ENCODE results near the gene SLC8A2. TPM values are rescaled to one million over a fixed set of nuclear protein-coding genes. Genes with fewer than 3 reads are reported as not detected.

SLC8A2 gene
- total and polyA plus RNA-seq, 3 experiments from 2014 or later, result not detected

- POLR2A ChIA-PET, result interaction anchor here (0.6 to 1.7 kb wide), 5 partner anchors 27 to 884 kb away, joined by 3 to 8 read pairs (median 3); no protein-coding TSS in a partner anchor
- peaks cover 0 to 6% of the 10 kb centered on the region in 2 donors for H3K27me3 Mint-ChIP-seq
- H3K4me3 Mint-ChIP-seq, result peak within 1 kb of the TSS; percentile 92 to 99 (median 98)
- DNase-seq, result peak; percentile 78 to 90 (median 86)
- no peaks in the 10 kb centered on the region for H3K9me3 Mint-ChIP-seq
- Histone ChIP-seq H3K27me3 (ENCODE audit: insufficient read depth, low read length, poor library complexity, severe bottlenecking) (no peaks in the 10 kb centered on the region), H3K4me3 (ENCODE audit: low read length) (peak within 1 kb of the TSS; percentile 79), H3K4me1 (ENCODE audit: insufficient read depth, low read length) (peaks cover 21% of the 10 kb centered on the region), H3K27ac (ENCODE audit: low read depth, low read length) (peak within 1 kb of the TSS; percentile 90), H3K9me3 (ENCODE audit: low read length) (no peaks in the 10 kb centered on the region), H3K36me3 (ENCODE audit: insufficient read depth, low read length) (no peaks in the 10 kb centered on the region)
- H3K4me1 Mint-ChIP-seq, result peaks cover 25 to 46% (median 40%) of the 10 kb centered on the region in 3 donors
- H3K36me3 Mint-ChIP-seq, result peaks cover 0 to 25% (median 3%) of the 10 kb centered on the region in 3 donors
- CTCF ChIA-PET, result interaction anchor here (0.7 to 3.7 kb wide), 19 partner anchors 10 to 883 kb away, joined by 3 to 25 read pairs (median 3); partner anchors contain the start of genes CALM3 and NAPA
- H3K27ac Mint-ChIP-seq, result peak within 1 kb of the TSS; percentile 96 to 100 (median 98)
Observed at GRCh38 chr19:47483800-47484690, 12.4 kb upstream of the SLC8A2 start, which contains the start of gene KPTN. Gene KPTN, minus strand, starts transcription at chr19:47484219. Its CDS starts 59 bp downstream, at chr19:47484160.

GRCh38 chr19:47483200-47483599 lies 11.5 kb upstream of the SLC8A2 start:
- Mint-ChIP-seq H3K36me3 (peaks cover 0 to 21% (median 3%) of the 10 kb centered on the region in 3 donors), H3K27ac (peak overlapping the region in 1 of 8 donors; percentile 96), H3K9me3 (no peaks in the 10 kb centered on the region), H3K27me3 (peaks cover 0 to 6% of the 10 kb centered on the region in 2 donors), H3K4me1 (peaks cover 25 to 46% (median 40%) of the 10 kb centered on the region in 3 donors), H3K4me3 (peak overlapping the region; percentile 22 to 99 (median 98))
- Histone ChIP-seq H3K27me3 (ENCODE audit: insufficient read depth, low read length, poor library complexity, severe bottlenecking) (no peaks in the 10 kb centered on the region), H3K4me1 (ENCODE audit: insufficient read depth, low read length) (peaks cover 21% of the 10 kb centered on the region), H3K9me3 (ENCODE audit: low read length) (no peaks in the 10 kb centered on the region), H3K36me3 (ENCODE audit: insufficient read depth, low read length) (no peaks in the 10 kb centered on the region), H3K4me3 (ENCODE audit: low read length) (peak overlapping the region; percentile 79), H3K27ac (ENCODE audit: low read depth, low read length) (no peak overlapping the region)
- POLR2A ChIA-PET, result interaction anchor here (0.6 to 1.7 kb wide), 5 partner anchors 27 to 883 kb away, joined by 3 to 8 read pairs (median 3); no protein-coding TSS in a partner anchor
- DNase-seq, result no peak
- CTCF ChIA-PET, result interaction anchor here (1.0 to 3.7 kb wide), 11 partner anchors 9 to 226 kb away, joined by 3 to 25 read pairs (median 3); partner anchors contain the start of gene NAPA

GRCh38 chr19:47481460-47482052 lies 9.9 kb upstream of the SLC8A2 start:
- H3K36me3 Mint-ChIP-seq, result peaks cover 0 to 7% (median 2%) of the 10 kb centered on the region in 3 donors
- H3K9me3 Mint-ChIP-seq, result no peaks in the 10 kb centered on the region
- H3K4me1 Mint-ChIP-seq, result peaks cover 21 to 35% (median 32%) of the 10 kb centered on the region in 3 donors
- Histone ChIP-seq H3K4me3 (ENCODE audit: low read length) (no peak overlapping the region), H3K4me1 (ENCODE audit: insufficient read depth, low read length) (peaks cover 21% of the 10 kb centered on the region), H3K27me3 (ENCODE audit: insufficient read depth, low read length, poor library complexity, severe bottlenecking) (no peaks in the 10 kb centered on the region), H3K9me3 (ENCODE audit: low read length) (no peaks in the 10 kb centered on the region), H3K36me3 (ENCODE audit: insufficient read depth, low read length) (no peaks in the 10 kb centered on the region), H3K27ac (ENCODE audit: low read depth, low read length) (no peak overlapping the region)
- no peak for DNase-seq
- H3K27ac Mint-ChIP-seq, result no peak overlapping the region
- ChIA-PET POLR2A (interaction anchor here (0.7 kb wide), 1 partner anchor 34 kb away, joined by 4 read pairs; no protein-coding TSS in a partner anchor), CTCF (no interaction called here)
- peak overlapping the region in 3 of 7 donors; percentile 6 to 53 (median 38) for H3K4me3 Mint-ChIP-seq
- H3K27me3 Mint-ChIP-seq, result peaks cover 0 to 7% of the 10 kb centered on the region in 2 donors

GRCh38 chr19:47480658-47481057 lies 9.0 kb upstream of the SLC8A2 start:
- peak overlapping the region in 1 of 7 donors; percentile 37 for H3K4me3 Mint-ChIP-seq
- H3K27me3 Mint-ChIP-seq, result peaks cover 0 to 7% of the 10 kb centered on the region in 2 donors
- H3K27ac Mint-ChIP-seq, result peak overlapping the region in 1 of 8 donors; percentile 21
- H3K36me3 ChIP-seq (ENCODE audit: insufficient read depth, low read length), result no peaks in the 10 kb centered on the region
- H3K9me3 Mint-ChIP-seq, result no peaks in the 10 kb centered on the region
- H3K4me1 ChIP-seq (ENCODE audit: insufficient read depth, low read length), result peaks cover 20% of the 10 kb centered on the region
- H3K4me3 ChIP-seq (ENCODE audit: low read length), result no peak overlapping the region
- peaks cover 0 to 7% (median 2%) of the 10 kb centered on the region in 3 donors for H3K36me3 Mint-ChIP-seq
- H3K4me1 Mint-ChIP-seq, result peaks cover 21 to 26% (median 23%) of the 10 kb centered on the region in 3 donors
- ChIA-PET POLR2A (no interaction called here), CTCF (no interaction called here)
- H3K27ac ChIP-seq (ENCODE audit: low read depth, low read length), result no peak overlapping the region
- no peak for DNase-seq
- no peaks in the 10 kb centered on the region for H3K9me3 ChIP-seq (ENCODE audit: low read length)
- no peaks in the 10 kb centered on the region for H3K27me3 ChIP-seq (ENCODE audit: insufficient read depth, low read length, poor library complexity, severe bottlenecking)

GRCh38 chr19:47479701-47480503 lies 8.2 kb upstream of the SLC8A2 start:
- H3K4me3 ChIP-seq (ENCODE audit: low read length), result no peak overlapping the region
- peaks cover 12% of the 10 kb centered on the region for H3K4me1 ChIP-seq (ENCODE audit: insufficient read depth, low read length)
- H3K27me3 Mint-ChIP-seq, result peaks cover under 1 to 7% of the 10 kb centered on the region in 2 donors
- no peak overlapping the region for H3K27ac ChIP-seq (ENCODE audit: low read depth, low read length)
- no peaks in the 10 kb centered on the region for H3K9me3 ChIP-seq (ENCODE audit: low read length)
- no peaks in the 10 kb centered on the region for H3K27me3 ChIP-seq (ENCODE audit: insufficient read depth, low read length, poor library complexity, severe bottlenecking)
- H3K4me1 Mint-ChIP-seq, result peaks cover 14 to 18% (median 16%) of the 10 kb centered on the region in 3 donors
- peaks cover 0 to 4% (median 0%) of the 10 kb centered on the region in 3 donors for H3K36me3 Mint-ChIP-seq
- H3K4me3 Mint-ChIP-seq, result no peak overlapping the region
- no peaks in the 10 kb centered on the region for H3K9me3 Mint-ChIP-seq
- ChIA-PET CTCF (no interaction called here), POLR2A (no interaction called here)
- H3K27ac Mint-ChIP-seq, result no peak overlapping the region
- no peak for DNase-seq
- H3K36me3 ChIP-seq (ENCODE audit: insufficient read depth, low read length), result no peaks in the 10 kb centered on the region

GRCh38 chr19:47476438-47476972 lies 4.8 kb upstream of the SLC8A2 start:
- Histone ChIP-seq H3K27ac (ENCODE audit: low read depth, low read length) (no peak overlapping the region), H3K36me3 (ENCODE audit: insufficient read depth, low read length) (no peaks in the 10 kb centered on the region), H3K4me1 (ENCODE audit: insufficient read depth, low read length) (peaks cover 6% of the 10 kb centered on the region), H3K9me3 (ENCODE audit: low read length) (no peaks in the 10 kb centered on the region), H3K4me3 (ENCODE audit: low read length) (no peak overlapping the region), H3K27me3 (ENCODE audit: insufficient read depth, low read length, poor library complexity, severe bottlenecking) (peaks cover 6% of the 10 kb centered on the region)
- H3K4me1 Mint-ChIP-seq, result peaks cover 2 to 6% (median 4%) of the 10 kb centered on the region in 3 donors
- ChIA-PET POLR2A (no interaction called here), CTCF (interaction anchor here (2.0 kb wide), 1 partner anchor 40 kb away, joined by 4 read pairs; no protein-coding TSS in a partner anchor)
- H3K4me3 Mint-ChIP-seq, result no peak overlapping the region
- DNase-seq, result no peak
- H3K27me3 Mint-ChIP-seq, result peaks cover 15 to 18% of the 10 kb centered on the region in 2 donors
- peak overlapping the region in 1 of 8 donors; percentile 30 for H3K27ac Mint-ChIP-seq
- H3K9me3 Mint-ChIP-seq, result no peaks in the 10 kb centered on the region
- H3K36me3 Mint-ChIP-seq, result peaks cover 0 to 1% (median 0%) of the 10 kb centered on the region in 3 donors

GRCh38 chr19:47475465-47475864 lies 3.8 kb upstream of the SLC8A2 start:
- no peak overlapping the region for H3K4me3 ChIP-seq (ENCODE audit: low read length)
- Mint-ChIP-seq H3K36me3 (peaks cover 0 to 1% (median 0%) of the 10 kb centered on the region in 3 donors), H3K27ac (no peak overlapping the region), H3K9me3 (no peaks in the 10 kb centered on the region), H3K4me3 (no peak overlapping the region), H3K4me1 (peaks cover 7 to 15% (median 13%) of the 10 kb centered on the region in 3 donors), H3K27me3 (peaks cover 24 to 26% of the 10 kb centered on the region in 2 donors)
- H3K4me1 ChIP-seq (ENCODE audit: insufficient read depth, low read length), result peaks cover 6% of the 10 kb centered on the region
- H3K27ac ChIP-seq (ENCODE audit: low read depth, low read length), result no peak overlapping the region
- POLR2A ChIA-PET, result no interaction called here
- CTCF ChIA-PET, result interaction anchor here (0.8 to 2.6 kb wide), 3 partner anchors 8 to 231 kb away, joined by 3 to 10 read pairs (median 4); partner anchors contain the start of gene KPTN
- peaks cover 16% of the 10 kb centered on the region for H3K27me3 ChIP-seq (ENCODE audit: insufficient read depth, low read length, poor library complexity, severe bottlenecking)
- DNase-seq, result no peak
- H3K36me3 ChIP-seq (ENCODE audit: insufficient read depth, low read length), result no peaks in the 10 kb centered on the region
- no peaks in the 10 kb centered on the region for H3K9me3 ChIP-seq (ENCODE audit: low read length)
